ENCODE measurements around the gene C6orf132.

C6orf132 gene

GRCh38 chr6:42166444-42167141 lies 24.2 kb upstream of the C6orf132 start:
- H3K79me2 ChIP-seq (ENCODE audit: insufficient read depth, low read length), result no peaks in the 10 kb centered on the region
- no peak overlapping the region for H3K27ac ChIP-seq (ENCODE audit: low read depth, low read length, poor library complexity, severe bottlenecking)
- no peak overlapping the region for H3K9ac ChIP-seq (ENCODE audit: low read length)
- no peak overlapping the region for H3K4me2 ChIP-seq (ENCODE audit: low read length)
- no peaks in the 10 kb centered on the region for H3K36me3 ChIP-seq (ENCODE audit: insufficient read depth, low read length)
- no peaks in the 10 kb centered on the region for H3K9me3 ChIP-seq (ENCODE audit: low read length)
- H3K27me3 ChIP-seq (ENCODE audit: insufficient read depth, low read length), result peaks cover 12% of the 10 kb centered on the region
- peak; percentile 85 for TF ChIP-seq CTCF (IDR thresholded peaks at IDR 0.05; ENCODE audit: low read length)
- no peak for TF ChIP-seq EZH2 (IDR thresholded peaks at IDR 0.05; ENCODE audit: borderline replicate concordance, low read length)
- H3K4me3 ChIP-seq (ENCODE audit: low read depth, low read length, poor library complexity, severe bottlenecking), result no peak overlapping the region
- no peaks in the 10 kb centered on the region for H4K20me1 ChIP-seq (ENCODE audit: insufficient read depth, low read length)
- no peaks in the 10 kb centered on the region for H3K9me2 ChIP-seq (ENCODE audit: low read depth, low read length)
- H3K4me1 ChIP-seq (ENCODE audit: insufficient read depth, low read length, severe bottlenecking), result no peaks in the 10 kb centered on the region
- H2AFZ ChIP-seq (ENCODE audit: low read length), result no peak overlapping the region
- no peaks in the 10 kb centered on the region for H3F3A ChIP-seq (ENCODE audit: insufficient read depth, low read length)

- H3K27me3 ChIP-seq (ENCODE audit: insufficient read depth, low read length), result peaks cover 14% of the 10 kb centered on the region
- no peak overlapping the region for H3K9ac ChIP-seq (ENCODE audit: low read length)
- H3K4me1 ChIP-seq (ENCODE audit: insufficient read depth, low read length, severe bottlenecking), result no peaks in the 10 kb centered on the region
- no peaks in the 10 kb centered on the region for H3K9me3 ChIP-seq (ENCODE audit: low read length)
- H3K4me2 ChIP-seq (ENCODE audit: low read length), result no peak overlapping the region
- no peak overlapping the region for H3K4me3 ChIP-seq (ENCODE audit: low read depth, low read length, poor library complexity, severe bottlenecking)
- H3F3A ChIP-seq (ENCODE audit: insufficient read depth, low read length), result no peaks in the 10 kb centered on the region
- no peaks in the 10 kb centered on the region for H3K36me3 ChIP-seq (ENCODE audit: insufficient read depth, low read length)
- H3K9me2 ChIP-seq (ENCODE audit: low read depth, low read length), result no peaks in the 10 kb centered on the region
- H4K20me1 ChIP-seq (ENCODE audit: insufficient read depth, low read length), result no peaks in the 10 kb centered on the region
- no peak overlapping the region for H3K27ac ChIP-seq (ENCODE audit: low read depth, low read length, poor library complexity, severe bottlenecking)
- no peak overlapping the region for H2AFZ ChIP-seq (ENCODE audit: low read length)
- TF ChIP-seq CTCF (IDR thresholded peaks at IDR 0.05; ENCODE audit: low read length) (no peak), EZH2 (IDR thresholded peaks at IDR 0.05; ENCODE audit: borderline replicate concordance, low read length) (no peak)
- H3K79me2 ChIP-seq (ENCODE audit: insufficient read depth, low read length), result no peaks in the 10 kb centered on the region
Measured at GRCh38 chr6:42165016-42165415, 22.6 kb upstream of the C6orf132 start.

GRCh38 chr6:42163981-42164380 lies 21.6 kb upstream of the C6orf132 start:
- no peak for TF ChIP-seq CTCF (IDR thresholded peaks at IDR 0.05; ENCODE audit: low read length)
- TF ChIP-seq EZH2 (IDR thresholded peaks at IDR 0.05; ENCODE audit: borderline replicate concordance, low read length), result no peak
- Histone ChIP-seq H3F3A (ENCODE audit: insufficient read depth, low read length) (no peaks in the 10 kb centered on the region), H3K36me3 (ENCODE audit: insufficient read depth, low read length) (no peaks in the 10 kb centered on the region), H3K27me3 (ENCODE audit: insufficient read depth, low read length) (peaks cover 14% of the 10 kb centered on the region), H3K9me3 (ENCODE audit: low read length) (no peaks in the 10 kb centered on the region), H3K9ac (ENCODE audit: low read length) (no peak overlapping the region), H2AFZ (ENCODE audit: low read length) (no peak overlapping the region), H3K4me2 (ENCODE audit: low read length) (no peak overlapping the region), H3K9me2 (ENCODE audit: low read depth, low read length) (no peaks in the 10 kb centered on the region), H3K4me3 (ENCODE audit: low read depth, low read length, poor library complexity, severe bottlenecking) (no peak overlapping the region), H3K27ac (ENCODE audit: low read depth, low read length, poor library complexity, severe bottlenecking) (no peak overlapping the region), H3K4me1 (ENCODE audit: insufficient read depth, low read length, severe bottlenecking) (no peaks in the 10 kb centered on the region), H4K20me1 (ENCODE audit: insufficient read depth, low read length) (no peaks in the 10 kb centered on the region), H3K79me2 (ENCODE audit: insufficient read depth, low read length) (no peaks in the 10 kb centered on the region)

Data from OCI-LY1 (cell line).